H1 (cell line): ENCODE data around the gene BHLHE23. TPM values are rescaled to one million over a fixed set of nuclear protein-coding genes. Genes with fewer than 3 reads are reported as not detected.

Experiments
- CHD7 ChIP-seq: fragments of 300-600 bp; sonication (generic); IDR thresholded peaks from 2 replicates; pipeline ENCODE4 v1.7.1; 2012; ENCODE audit warnings: low read length, moderate library complexity, mild to moderate bottlenecking, inconsistent platforms; ENCODE audit not compliant: insufficient replicate concordance
- RBBP5 ChIP-seq: IDR thresholded peaks from 2 replicates; pipeline ENCODE4 v1.7.1; 2012; ENCODE audit warnings: low read depth, mild to moderate bottlenecking, inconsistent platforms, low read length, moderate library complexity, borderline replicate concordance
- polyA plus RNA-seq, 7 experiments: library from polyadenylated mRNA; depleted of rRNA in 3 of 7; stranded (reverse) in 5 of 7; unstranded in 2 of 7; fragments of >200 nt in 5 of 7; fragments of 200-250 nt in 2 of 7; gene quantifications; 1 replicate in 5 of 7; 2 replicates in 1 of 7; 4 replicates in 1 of 7; pipeline versions ENCODE4 v1.2.1 to v1.2.3, GENCODE V29; 2011 to 2013; ENCODE audit warnings: missing spikeins in 2 of 7, mixed read lengths in 2 of 7
- total RNA-seq: library from RNA; stranded (reverse); fragmentation: NEBNext Ultra II Directional; extraction: Animal tissue kit (Norgen Biotek cat#: 25700); gene quantifications from 2 replicates; pipeline ENCODE4 v1.2.1, GENCODE V29; 2021

Gene BHLHE23
- total and polyA plus RNA-seq, 2 of the 8 experiments (the other 6 are each of a cell fraction or from before 2014, with no cell fraction given), result 0.47 TPM; not detected in 1

- TF ChIP-seq CHD7, result no peak
- no peak for TF ChIP-seq RBBP5
Observed at GRCh38 chr20:63052571-63053431, 46.0 kb upstream of the BHLHE23 start (continued).
